ENCODE results near the gene RBM15. TPM values are rescaled to one million over a fixed set of nuclear protein-coding genes. Genes with fewer than 3 reads are reported as not detected.

RBM15 gene
- total and polyA plus RNA-seq, 4 donors = 3.6 to 55.4 (median 15.2) TPM

GRCh38 chr1:110312188-110313121 is 26.7 kb upstream of the RBM15 start:
- H3K9ac ChIP-seq (ENCODE audit: insufficient read depth in 1 of 2, low read length in 2 of 2) = no peak overlapping the region
- no peaks in the 10 kb centered on the region for H3K36me3 ChIP-seq (ENCODE audit: control insufficient read depth in 4 of 4, insufficient read depth in 4 of 4, low read length in 4 of 4)
- ATAC-seq (ENCODE audit: insufficient read depth, low FRiP score) = peak; percentile 89
- no peak overlapping the region for H3K4me3 ChIP-seq
- peaks cover 0 to 6% (median 0%) of the 10 kb centered on the region in 5 donors for H3K4me1 ChIP-seq (ENCODE audit: control insufficient read depth in 5 of 5, insufficient read depth in 5 of 5, low read length in 5 of 5)
- no peaks in the 10 kb centered on the region for H3K27me3 ChIP-seq (ENCODE audit: control insufficient read depth in 3 of 3, insufficient read depth in 3 of 3, low read length in 2 of 3)
- TF ChIP-seq, protein P1, sequence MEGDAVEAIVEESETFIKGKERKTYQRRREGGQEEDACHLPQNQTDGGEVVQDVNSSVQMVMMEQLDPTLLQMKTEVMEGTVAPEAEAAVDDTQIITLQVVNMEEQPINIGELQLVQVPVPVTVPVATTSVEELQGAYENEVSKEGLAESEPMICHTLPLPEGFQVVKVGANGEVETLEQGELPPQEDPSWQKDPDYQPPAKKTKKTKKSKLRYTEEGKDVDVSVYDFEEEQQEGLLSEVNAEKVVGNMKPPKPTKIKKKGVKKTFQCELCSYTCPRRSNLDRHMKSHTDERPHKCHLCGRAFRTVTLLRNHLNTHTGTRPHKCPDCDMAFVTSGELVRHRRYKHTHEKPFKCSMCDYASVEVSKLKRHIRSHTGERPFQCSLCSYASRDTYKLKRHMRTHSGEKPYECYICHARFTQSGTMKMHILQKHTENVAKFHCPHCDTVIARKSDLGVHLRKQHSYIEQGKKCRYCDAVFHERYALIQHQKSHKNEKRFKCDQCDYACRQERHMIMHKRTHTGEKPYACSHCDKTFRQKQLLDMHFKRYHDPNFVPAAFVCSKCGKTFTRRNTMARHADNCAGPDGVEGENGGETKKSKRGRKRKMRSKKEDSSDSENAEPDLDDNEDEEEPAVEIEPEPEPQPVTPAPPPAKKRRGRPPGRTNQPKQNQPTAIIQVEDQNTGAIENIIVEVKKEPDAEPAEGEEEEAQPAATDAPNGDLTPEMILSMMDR (IDR thresholded peaks at IDR 0.05; ENCODE audit: control extremely low read depth, extremely low read depth) = peak; percentile 95
- no peak overlapping the region for H3K27ac ChIP-seq (ENCODE audit: low read depth in 1 of 2, low read length in 1 of 2)
- DNase-seq = peak; percentile 78 to 85 (median 80)
- WGBS, 2 donors = 41 to 46% methylated on average over 14 of the region's 14 CpGs
- no peaks in the 10 kb centered on the region for H3K9me3 ChIP-seq (ENCODE audit: control insufficient read depth in 4 of 4, insufficient read depth in 3 of 4, low read length in 3 of 4)

- DNase-seq (no peak), ATAC-seq (ENCODE audit: insufficient read depth, low FRiP score) (no peak)
- Histone ChIP-seq H3K27ac (ENCODE audit: low read depth in 1 of 2, low read length in 1 of 2) (no peak overlapping the region), H3K9me3 (ENCODE audit: control insufficient read depth in 4 of 4, insufficient read depth in 3 of 4, low read length in 3 of 4) (no peaks in the 10 kb centered on the region), H3K9ac (ENCODE audit: insufficient read depth in 1 of 2, low read length in 2 of 2) (no peak overlapping the region), H3K27me3 (ENCODE audit: control insufficient read depth in 3 of 3, insufficient read depth in 3 of 3, low read length in 2 of 3) (no peaks in the 10 kb centered on the region), H3K4me3 (no peak overlapping the region), H3K4me1 (ENCODE audit: control insufficient read depth in 5 of 5, insufficient read depth in 5 of 5, low read length in 5 of 5) (peaks cover 0 to 4% (median 0%) of the 10 kb centered on the region in 5 donors), H3K36me3 (ENCODE audit: control insufficient read depth in 4 of 4, insufficient read depth in 4 of 4, low read length in 4 of 4) (no peaks in the 10 kb centered on the region)
- TF ChIP-seq, protein P1 (IDR thresholded peaks at IDR 0.05; ENCODE audit: control extremely low read depth, extremely low read depth) = no peak
- 78 to 83% methylated on average over 2 of the region's 2 CpGs for WGBS, 2 donors
These were observed 22.4 kb upstream of the RBM15 start for GRCh38 chr1:110316735-110317134.

GRCh38 chr1:110318046-110318445 is 21.1 kb upstream of the RBM15 start:
- WGBS, 2 donors = 90 to 91% methylated on average over 4 of the region's 4 CpGs
- no peaks in the 10 kb centered on the region for H3K27me3 ChIP-seq (ENCODE audit: control insufficient read depth in 3 of 3, insufficient read depth in 3 of 3, low read length in 2 of 3)
- H3K4me3 ChIP-seq = no peak overlapping the region
- no peaks in the 10 kb centered on the region for H3K4me1 ChIP-seq (ENCODE audit: control insufficient read depth in 5 of 5, insufficient read depth in 5 of 5, low read length in 5 of 5)
- no peak overlapping the region for H3K9ac ChIP-seq (ENCODE audit: insufficient read depth in 1 of 2, low read length in 2 of 2)
- DNase-seq (no peak), ATAC-seq (ENCODE audit: insufficient read depth, low FRiP score) (no peak)
- TF ChIP-seq, protein P1 (IDR thresholded peaks at IDR 0.05; ENCODE audit: control extremely low read depth, extremely low read depth) = no peak
- H3K36me3 ChIP-seq (ENCODE audit: control insufficient read depth in 4 of 4, insufficient read depth in 4 of 4, low read length in 4 of 4) = no peaks in the 10 kb centered on the region
- no peaks in the 10 kb centered on the region for H3K9me3 ChIP-seq (ENCODE audit: control insufficient read depth in 4 of 4, insufficient read depth in 3 of 4, low read length in 3 of 4)
- no peak overlapping the region for H3K27ac ChIP-seq (ENCODE audit: low read depth in 1 of 2, low read length in 1 of 2)

Data from lung (tissue), 12 donors.